Measurements from ENCODE around the gene BFSP2.
"Not testable (repeated sequence)": the region's sequence is repeated elsewhere in the genome, so short reads cannot be mapped to it uniquely, and the experiment has no call there.

DNA sequence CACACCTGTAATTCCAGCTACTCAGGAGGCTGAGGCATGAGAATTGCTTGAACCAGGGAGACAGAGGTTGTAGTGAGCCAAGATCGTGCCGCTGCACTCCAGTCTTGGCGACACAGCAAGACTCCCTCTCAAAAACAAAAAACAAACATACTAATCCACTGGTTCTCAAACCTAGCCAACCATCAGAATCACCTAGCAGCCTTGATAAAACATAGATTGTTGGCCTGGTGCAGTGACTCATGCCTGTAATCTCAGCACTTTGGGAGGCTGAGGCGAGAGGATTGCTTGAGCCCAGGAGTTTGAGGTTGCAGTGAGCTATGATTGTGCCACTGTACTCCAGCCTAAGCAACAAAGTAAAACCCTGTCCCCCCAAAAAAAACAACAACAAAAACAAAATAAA lies 121.1 kb downstream of the BFSP2 start:
- TF ChIP-seq, protein P1, sequence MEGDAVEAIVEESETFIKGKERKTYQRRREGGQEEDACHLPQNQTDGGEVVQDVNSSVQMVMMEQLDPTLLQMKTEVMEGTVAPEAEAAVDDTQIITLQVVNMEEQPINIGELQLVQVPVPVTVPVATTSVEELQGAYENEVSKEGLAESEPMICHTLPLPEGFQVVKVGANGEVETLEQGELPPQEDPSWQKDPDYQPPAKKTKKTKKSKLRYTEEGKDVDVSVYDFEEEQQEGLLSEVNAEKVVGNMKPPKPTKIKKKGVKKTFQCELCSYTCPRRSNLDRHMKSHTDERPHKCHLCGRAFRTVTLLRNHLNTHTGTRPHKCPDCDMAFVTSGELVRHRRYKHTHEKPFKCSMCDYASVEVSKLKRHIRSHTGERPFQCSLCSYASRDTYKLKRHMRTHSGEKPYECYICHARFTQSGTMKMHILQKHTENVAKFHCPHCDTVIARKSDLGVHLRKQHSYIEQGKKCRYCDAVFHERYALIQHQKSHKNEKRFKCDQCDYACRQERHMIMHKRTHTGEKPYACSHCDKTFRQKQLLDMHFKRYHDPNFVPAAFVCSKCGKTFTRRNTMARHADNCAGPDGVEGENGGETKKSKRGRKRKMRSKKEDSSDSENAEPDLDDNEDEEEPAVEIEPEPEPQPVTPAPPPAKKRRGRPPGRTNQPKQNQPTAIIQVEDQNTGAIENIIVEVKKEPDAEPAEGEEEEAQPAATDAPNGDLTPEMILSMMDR (IDR thresholded peaks at IDR 0.05; ENCODE audit: low read depth, low read length): not testable (repeated sequence)
- not testable (repeated sequence) for TF ChIP-seq EZH2phosphoT487 (IDR thresholded peaks at IDR 0.05; ENCODE audit: low read depth)

All from OCI-LY3 (cell line).